Measurements from ENCODE around the gene PSTPIP2.

GRCh38 chr18:45984546-45985235 is 87.4 kb downstream of the PSTPIP2 start:
- TF ChIP-seq EZH2 (IDR thresholded peaks at IDR 0.05) (no peak), EZH2phosphoT487 (IDR thresholded peaks at IDR 0.05) (no peak)
- TF ChIP-seq, protein P1, sequence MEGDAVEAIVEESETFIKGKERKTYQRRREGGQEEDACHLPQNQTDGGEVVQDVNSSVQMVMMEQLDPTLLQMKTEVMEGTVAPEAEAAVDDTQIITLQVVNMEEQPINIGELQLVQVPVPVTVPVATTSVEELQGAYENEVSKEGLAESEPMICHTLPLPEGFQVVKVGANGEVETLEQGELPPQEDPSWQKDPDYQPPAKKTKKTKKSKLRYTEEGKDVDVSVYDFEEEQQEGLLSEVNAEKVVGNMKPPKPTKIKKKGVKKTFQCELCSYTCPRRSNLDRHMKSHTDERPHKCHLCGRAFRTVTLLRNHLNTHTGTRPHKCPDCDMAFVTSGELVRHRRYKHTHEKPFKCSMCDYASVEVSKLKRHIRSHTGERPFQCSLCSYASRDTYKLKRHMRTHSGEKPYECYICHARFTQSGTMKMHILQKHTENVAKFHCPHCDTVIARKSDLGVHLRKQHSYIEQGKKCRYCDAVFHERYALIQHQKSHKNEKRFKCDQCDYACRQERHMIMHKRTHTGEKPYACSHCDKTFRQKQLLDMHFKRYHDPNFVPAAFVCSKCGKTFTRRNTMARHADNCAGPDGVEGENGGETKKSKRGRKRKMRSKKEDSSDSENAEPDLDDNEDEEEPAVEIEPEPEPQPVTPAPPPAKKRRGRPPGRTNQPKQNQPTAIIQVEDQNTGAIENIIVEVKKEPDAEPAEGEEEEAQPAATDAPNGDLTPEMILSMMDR (IDR thresholded peaks at IDR 0.05) = no peak
